Stimulated activated CD4-positive, alpha-beta T cell treated with anti-CD3 and anti-CD28 coated beads, TNF-alpha, amount 100 ng/mL, for 24 hours (primary cell): Measurements from ENCODE around the gene SLC6A14.

Experiments used
- DNase-seq, 3 experiments: peaks; one replicate each; pipeline ENCODE4 v3.0.0-alpha.2; 2020; ENCODE audit warnings: low read depth in 3 of 3

Gene SLC6A14, protein sequence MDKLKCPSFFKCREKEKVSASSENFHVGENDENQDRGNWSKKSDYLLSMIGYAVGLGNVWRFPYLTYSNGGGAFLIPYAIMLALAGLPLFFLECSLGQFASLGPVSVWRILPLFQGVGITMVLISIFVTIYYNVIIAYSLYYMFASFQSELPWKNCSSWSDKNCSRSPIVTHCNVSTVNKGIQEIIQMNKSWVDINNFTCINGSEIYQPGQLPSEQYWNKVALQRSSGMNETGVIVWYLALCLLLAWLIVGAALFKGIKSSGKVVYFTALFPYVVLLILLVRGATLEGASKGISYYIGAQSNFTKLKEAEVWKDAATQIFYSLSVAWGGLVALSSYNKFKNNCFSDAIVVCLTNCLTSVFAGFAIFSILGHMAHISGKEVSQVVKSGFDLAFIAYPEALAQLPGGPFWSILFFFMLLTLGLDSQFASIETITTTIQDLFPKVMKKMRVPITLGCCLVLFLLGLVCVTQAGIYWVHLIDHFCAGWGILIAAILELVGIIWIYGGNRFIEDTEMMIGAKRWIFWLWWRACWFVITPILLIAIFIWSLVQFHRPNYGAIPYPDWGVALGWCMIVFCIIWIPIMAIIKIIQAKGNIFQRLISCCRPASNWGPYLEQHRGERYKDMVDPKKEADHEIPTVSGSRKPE

DNA sequence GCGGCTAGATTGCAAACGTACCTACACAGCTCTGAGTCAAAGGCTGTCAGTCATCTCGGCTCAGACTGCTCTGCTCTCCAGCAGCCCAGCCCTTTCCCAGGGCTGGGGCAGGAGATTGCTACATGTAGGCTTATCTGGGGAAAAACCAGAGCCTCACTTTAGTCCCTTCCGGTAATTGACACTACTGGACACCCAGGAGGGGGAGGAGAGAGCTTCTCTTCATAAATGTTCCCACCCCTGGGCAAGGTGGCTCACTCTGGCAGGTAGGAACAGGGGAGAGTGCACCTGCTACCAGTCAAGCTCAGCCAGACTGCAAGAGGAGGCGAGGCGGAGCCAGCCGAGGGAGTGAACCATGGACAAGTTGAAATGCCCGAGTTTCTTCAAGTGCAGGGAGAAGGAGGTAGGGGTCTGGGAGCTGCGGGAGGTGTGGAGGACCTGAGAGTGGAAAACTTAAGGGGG, at the start of gene SLC6A14:
Gene SLC6A14, plus strand, starts transcription at position 249 of the 459 bp plus-strand sequence. Its CDS starts 104 bp downstream, at position 353.
- DNase-seq: no peak

DNA sequence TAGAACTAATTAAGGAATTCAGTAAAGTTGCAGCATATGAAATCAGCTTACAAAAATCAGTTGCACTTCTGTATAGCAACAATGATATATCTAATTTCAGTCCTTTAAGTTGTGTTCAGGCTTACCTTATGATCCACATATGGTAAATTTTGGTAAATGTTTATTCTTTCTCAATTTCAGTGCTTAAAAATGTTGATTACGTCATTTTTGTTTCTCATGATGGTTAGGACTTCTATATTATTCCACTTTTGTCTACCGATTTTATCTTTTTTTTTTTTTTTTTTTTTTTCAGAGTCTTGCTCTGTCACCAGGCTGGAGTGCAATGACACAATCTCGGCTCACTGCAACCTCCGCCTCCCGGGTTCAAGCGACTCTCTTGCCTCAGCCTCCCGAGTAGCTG, 40.7 kb upstream of the SLC6A14 start:
- no peak for DNase-seq

DNA sequence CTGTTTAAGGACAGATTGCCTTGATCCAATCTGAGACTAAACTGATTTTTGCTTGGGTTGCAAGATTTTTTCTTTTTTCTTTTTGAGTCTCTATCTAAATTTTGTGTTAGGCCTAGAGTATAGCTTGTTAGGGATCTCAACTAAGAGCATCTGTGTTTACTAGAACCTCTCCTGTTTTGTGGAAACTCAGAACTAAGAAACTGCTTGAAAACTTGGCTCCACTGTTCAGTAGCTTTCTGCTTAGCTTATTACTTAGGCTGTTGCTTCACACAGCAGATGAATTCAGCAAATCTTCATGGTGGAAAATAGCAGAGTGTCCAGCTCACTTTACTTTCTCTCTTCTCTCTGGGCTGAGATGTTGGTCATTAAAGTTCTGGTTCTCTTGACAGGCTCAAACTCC, 36.7 kb upstream of the SLC6A14 start:
- no peak for DNase-seq

DNA sequence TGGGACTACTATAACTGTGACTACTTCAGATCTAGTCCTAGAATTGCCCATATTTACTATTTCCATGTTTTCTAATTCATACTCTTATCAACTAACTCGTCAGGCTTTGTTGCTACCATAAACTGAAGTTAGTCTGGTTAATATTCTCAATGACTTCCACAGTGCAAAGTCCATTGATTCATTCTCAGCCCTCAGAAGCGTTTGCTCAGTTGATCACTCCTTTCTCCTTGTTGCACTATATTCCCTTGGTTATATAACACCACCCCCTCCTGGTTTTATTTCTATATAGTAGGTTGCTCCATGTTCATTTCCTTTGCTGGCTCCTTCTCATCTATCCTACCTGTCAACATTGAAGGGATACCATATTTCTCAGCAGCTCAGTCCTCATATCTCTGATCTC, 27.2 kb upstream of the SLC6A14 start:
- no peak for DNase-seq

DNA sequence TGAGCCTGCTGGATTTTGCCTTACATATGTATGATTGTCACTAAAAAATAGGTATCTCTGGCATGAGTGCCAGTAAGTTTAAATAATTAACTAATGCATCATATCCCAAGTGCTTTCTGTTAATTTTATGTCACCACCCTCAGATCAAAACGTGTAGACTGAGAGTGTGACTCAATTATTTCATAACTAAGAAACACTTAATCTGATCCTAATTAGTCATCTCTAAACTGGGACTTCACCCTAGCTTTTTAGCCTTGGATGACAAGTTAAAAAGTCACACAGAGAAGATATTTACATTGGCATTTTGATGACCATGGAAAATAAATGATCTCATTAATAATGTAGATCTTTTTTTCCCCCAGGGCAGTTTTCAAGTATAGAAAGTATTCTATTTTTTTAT, 23.1 kb upstream of the SLC6A14 start:
- no peak for DNase-seq

DNA sequence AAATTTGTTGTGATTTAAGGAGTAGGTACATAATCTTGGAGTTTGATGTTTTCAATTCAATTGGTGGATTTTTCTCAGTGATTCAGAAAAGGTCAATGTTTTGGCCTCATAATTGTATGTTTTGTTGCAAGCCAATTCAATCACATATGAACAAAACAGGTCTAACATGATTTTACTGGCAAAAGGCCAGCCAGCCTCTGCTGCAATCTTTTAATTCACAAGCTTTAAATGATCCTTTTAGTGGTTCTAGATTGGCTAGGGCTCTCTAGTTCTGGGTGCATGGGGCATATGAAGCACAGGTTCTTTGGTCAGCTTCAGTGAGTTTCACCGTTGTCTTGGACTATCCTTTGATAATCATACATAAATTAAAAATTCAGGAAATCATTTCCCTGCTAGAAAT, 19.2 kb upstream of the SLC6A14 start:
- DNase-seq: no peak

DNA sequence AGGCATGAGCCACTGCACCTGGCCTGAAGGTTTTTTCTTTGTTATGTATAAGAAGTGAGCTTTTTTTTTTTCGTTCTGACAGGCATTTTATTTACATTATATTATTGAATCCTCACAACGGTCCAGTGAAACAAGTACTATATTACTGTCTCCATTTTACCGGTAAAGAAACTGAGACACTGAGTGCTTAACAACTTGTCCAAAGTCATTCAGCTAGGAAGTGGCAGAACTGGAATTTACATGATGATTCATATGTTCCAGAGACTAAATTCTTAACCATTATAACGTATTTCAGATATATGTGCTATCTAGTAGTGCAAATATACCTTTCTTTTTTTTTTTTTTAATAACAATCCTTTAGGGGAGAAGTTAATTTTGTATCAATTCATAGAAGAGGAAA, 18.4 kb upstream of the SLC6A14 start:
- no peak for DNase-seq

DNA sequence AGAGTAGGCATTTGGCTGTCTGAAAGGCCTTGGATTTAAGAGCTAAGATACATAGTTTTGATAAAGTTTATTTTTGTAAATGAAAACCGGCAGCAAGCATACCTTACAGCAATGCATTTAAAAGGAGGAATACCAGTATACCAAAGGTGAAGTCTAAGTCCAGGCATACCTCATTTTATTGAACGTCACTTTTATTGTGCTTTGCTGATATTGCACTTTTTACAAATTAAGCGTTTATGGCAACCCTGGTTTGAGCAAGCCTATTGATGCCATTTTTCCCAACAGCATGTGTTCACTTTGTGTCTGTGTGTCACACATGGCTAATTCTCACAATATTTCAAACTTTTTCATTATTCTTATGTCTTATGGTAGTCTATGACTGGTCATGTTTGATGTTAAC, 8.4 kb upstream of the SLC6A14 start:
- no peak for DNase-seq

DNA sequence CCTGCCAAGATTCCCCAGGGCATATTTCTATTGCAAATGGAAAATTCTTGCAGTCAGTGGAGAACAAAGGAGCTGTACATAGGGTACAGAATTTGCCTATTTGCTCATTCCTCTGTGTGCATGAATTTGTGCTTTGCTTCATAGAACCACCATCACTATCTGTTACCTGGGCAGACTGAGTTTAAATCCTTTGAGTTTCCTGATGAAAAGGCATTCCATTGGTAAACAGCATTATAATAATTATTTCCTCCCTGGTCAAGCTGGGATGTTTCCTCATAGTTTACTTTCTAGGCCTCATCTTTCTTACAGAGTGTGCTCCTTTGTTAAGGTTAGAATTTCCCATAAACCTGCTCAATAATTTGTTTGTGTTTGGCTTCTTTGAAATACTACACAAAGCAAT, 809 bp upstream of the SLC6A14 start:
- DNase-seq: no peak

DNA sequence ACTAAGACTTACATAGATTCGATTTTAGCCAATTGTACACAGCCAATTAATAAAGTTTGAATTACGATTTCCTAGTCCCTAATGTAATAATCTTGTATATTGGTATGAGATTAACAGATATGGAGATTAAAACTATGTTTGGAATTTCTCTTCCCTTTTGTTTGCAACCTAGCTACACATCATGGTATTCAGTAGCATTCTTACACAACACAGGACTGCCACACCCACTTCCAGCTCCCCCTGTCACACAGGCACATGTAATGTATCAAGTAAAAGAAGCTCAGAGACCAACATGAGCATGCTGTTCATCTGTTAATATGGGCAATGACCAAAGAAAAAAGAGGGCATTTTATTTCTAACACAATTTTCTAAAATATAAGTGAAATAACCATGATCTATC, 12.8 kb downstream of the SLC6A14 start:
- no peak for DNase-seq

DNA sequence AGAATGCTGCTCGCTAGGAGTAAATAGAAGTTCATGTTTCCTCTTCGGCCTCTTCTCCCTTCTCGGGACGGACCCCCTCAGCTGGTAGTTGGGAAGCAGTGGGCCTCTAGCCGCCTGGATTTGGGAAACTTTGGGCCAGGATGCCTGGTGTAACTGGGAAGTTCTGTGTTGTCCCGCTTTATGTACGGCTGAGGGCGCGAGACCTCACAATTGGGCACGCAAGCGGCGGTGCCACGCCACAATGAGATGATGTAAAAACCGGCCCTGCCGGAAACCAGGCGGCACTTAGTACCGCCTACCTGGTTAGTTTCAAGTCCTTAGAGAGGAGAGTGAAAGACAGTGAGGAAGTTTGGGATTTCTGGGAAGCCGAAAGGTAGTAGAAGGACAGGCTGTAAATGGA, 26.4 kb downstream of the SLC6A14 start, which contains the start of gene CT83:
Gene CT83, minus strand, starts transcription at position 155 of the 400 bp plus-strand sequence. Its CDS starts 120 bp downstream, at position 35.
- DNase-seq: no peak

DNA sequence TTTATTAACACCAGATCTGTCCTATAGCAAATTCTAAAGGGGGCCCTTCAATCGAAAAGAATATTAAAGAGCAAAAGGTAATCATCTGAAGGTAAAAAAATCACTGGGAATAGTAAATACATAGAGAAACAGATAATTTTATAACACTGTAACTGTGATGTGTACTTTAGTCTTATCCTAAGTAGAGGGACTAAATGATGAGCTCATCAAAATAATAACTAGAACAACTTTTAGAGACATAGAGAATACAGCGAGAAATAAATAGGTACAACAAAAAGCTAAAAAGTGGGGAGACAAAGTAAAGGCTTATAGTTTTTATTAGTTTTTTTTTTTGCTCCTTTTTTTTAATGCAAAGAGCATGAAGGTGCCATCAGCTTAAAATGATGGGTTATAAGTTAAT, 43.7 kb downstream of the SLC6A14 start:
- DNase-seq: no peak

DNA sequence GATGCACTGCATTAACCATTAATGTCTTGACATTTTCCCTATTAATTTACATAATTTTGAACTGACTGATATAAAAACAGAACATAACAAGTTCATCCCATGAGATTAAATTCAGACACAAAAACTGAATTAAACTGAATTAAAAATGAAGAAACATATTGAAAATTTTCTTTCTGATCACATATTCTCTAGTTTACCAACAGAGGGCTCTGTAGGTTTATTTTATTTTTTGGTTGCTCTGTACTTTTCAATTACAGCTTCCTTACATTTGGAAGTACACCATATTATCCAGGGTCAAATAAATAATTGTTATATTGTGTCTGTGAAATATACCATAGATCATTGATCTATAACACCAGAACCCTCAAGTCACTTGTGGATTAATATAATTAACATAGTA, 53.7 kb downstream of the SLC6A14 start:
- no peak for DNase-seq

DNA sequence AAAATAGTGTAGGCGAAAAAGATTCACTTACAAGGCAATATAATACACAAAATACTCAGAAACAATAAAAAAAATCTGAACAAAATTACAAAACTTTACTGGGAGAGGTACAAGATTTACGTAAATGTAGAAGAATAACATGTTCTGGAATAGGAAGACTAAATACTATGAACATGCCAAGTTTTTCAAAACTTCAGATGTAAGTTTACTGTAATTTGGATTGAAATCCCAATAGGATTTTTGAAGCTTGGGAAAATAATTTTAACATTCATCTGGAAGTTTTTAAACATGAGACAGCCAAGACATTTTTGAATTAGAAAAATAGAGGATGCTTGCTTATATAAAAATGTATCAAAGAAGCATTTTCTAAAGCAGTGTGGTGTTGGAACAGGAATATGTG, 56.9 kb downstream of the SLC6A14 start:
- no peak for DNase-seq

DNA sequence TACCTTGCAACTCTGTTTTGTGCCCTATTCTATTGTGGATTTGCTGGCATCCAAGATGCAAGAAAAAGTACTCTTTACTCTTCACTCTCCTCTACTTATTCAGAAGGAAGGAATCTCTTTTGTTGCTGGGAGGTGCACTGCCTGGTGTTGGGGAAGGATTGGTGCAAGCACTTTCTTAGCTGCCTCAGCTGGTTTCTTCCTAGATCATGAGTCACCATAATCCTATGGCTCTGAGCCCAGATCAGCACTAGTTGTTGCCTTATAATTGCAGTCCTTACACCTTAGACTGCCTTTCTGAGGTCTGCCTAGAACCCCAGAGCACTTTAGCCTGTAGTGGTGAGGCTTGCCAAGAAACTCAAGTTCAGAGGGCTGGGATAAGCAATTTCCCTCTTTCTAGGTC, 63.4 kb downstream of the SLC6A14 start:
- no peak for DNase-seq
